ENCODE data around the gene NKTR.

- TF ChIP-seq, protein P1, sequence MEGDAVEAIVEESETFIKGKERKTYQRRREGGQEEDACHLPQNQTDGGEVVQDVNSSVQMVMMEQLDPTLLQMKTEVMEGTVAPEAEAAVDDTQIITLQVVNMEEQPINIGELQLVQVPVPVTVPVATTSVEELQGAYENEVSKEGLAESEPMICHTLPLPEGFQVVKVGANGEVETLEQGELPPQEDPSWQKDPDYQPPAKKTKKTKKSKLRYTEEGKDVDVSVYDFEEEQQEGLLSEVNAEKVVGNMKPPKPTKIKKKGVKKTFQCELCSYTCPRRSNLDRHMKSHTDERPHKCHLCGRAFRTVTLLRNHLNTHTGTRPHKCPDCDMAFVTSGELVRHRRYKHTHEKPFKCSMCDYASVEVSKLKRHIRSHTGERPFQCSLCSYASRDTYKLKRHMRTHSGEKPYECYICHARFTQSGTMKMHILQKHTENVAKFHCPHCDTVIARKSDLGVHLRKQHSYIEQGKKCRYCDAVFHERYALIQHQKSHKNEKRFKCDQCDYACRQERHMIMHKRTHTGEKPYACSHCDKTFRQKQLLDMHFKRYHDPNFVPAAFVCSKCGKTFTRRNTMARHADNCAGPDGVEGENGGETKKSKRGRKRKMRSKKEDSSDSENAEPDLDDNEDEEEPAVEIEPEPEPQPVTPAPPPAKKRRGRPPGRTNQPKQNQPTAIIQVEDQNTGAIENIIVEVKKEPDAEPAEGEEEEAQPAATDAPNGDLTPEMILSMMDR (IDR thresholded peaks at IDR 0.05; ENCODE audit: low read depth, low read length), result no peak
- TF ChIP-seq POLR2A (IDR thresholded peaks at IDR 0.05; ENCODE audit: extremely low read depth, insufficient read length), result no peak
- TF ChIP-seq, protein P2, sequence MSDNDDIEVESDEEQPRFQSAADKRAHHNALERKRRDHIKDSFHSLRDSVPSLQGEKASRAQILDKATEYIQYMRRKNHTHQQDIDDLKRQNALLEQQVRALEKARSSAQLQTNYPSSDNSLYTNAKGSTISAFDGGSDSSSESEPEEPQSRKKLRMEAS (IDR thresholded peaks at IDR 0.05; ENCODE audit: low read depth, low read length), result no peak
Measured at GRCh38 chr3:42590989-42591756, 9.3 kb upstream of the NKTR start.

All from NB4 (cell line).